RKO (cell line): ENCODE measurements around the gene TFAP2A.

Source experiments
- DNase-seq: peaks from one replicate; pipeline ENCODE4 v3.0.0-alpha.2; 2016; ENCODE audit warnings: low spot score

Gene TFAP2A

DNA sequence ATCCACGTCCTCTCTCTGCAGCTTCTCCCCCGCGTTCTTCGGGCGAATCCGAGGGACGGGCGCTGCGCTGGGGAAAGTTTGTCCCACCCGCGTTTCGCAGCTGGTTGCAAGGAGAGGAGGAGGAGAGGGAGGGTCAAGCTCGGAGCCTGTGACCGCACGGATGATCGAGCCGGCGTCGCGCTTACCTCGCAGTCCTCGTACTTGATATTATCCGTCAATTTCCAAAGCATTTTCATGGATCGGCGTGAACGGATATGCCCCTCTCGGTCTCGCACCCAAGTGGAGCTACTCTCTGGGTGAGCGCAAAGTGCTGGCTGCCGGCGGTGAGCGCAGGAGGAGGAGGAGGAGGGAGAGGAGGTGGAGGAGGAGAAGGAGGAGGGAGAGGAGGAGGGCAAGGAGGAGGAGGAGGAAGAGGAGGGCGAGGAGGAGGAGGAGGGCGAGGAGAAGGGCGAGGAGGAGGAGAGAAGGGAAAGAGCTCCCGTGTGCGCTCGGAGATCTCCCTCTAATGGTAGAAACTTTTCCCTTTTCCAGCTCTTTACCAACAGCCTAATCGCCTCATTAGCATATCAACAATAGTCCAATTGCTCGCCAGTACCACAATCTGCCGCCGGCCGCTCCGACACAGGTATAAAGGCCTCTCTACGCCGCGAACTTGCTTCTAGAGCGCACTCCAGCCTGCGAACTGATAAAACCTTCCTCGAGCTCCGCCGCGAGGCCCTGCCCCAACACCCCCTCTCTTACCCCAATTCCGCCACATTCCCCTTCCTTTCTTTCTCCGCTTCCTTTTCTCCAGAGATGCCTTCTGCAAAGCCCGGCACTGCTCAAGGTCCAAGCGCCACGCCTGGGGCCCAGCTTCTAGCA is at the start of gene TFAP2A:
Gene TFAP2A, minus strand, starts transcription at position 319 of the 861 bp plus-strand sequence. Its CDS starts 83 bp downstream, at position 236.
- no peak for DNase-seq

DNA sequence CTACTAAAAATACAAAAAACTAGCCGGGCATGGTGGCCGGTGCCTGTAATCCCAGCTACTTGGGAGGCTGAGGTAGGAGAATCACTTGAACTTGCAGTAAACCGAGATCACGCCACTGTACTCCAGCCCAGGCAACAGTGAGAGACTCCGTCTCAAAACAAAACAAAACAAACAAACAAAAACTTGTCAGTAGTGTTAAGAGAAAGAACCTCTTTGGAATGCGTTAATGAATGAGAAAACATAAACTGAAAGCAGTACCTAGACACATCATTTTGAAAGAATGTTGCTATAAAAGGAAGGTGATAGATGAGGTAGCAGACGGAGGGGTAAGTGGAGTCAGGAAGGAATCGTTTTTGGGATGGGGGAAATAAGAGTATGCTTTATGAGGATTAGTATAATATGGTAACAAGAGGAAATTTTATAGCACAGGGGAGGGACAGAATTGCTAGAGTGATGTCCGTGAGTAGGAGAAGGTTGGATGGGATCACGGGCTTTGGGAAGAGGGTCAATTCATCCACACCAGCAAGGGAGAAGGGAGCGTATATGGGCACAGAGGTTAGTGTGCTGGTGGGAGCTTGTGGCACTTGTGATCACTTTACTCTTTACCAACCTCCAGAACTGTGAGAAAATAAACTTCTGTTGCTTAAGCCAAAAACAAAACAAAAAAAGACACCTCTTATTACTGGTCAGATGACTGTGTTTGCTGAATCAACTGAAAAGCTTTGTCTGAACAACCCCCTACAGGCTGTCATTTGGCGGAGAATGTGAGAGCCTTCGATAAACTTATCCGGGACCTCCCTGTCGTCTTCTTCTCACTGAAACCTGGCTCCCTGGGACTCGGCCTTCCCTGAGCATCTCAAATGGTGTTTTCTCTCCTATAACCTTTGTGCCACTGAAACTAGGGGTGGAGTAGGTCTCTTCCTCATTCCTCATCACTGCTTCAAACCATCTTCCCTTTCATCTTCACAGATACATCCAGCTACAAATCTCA is 48.9 kb upstream of the TFAP2A start:
- DNase-seq = no peak

DNA sequence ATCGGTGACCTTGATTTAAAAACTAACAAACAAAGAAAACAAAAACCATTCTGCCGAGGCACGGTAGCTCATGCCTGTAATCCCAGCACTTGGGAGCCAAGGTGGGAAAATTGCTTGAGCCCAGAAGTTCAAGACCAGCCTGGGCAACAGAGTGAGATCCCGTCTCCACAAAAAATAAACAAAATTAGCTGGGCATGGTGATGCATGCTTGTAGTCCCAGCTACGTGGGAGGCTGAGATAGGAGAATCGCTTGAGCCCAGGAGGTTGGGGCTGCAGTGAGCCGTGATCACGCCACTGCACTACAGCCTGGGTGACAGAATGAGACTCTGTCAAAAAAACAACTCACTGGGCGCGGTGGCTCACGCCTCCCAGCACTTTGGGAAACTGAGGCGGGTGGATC is 48.2 kb upstream of the TFAP2A start:
- no peak for DNase-seq

DNA sequence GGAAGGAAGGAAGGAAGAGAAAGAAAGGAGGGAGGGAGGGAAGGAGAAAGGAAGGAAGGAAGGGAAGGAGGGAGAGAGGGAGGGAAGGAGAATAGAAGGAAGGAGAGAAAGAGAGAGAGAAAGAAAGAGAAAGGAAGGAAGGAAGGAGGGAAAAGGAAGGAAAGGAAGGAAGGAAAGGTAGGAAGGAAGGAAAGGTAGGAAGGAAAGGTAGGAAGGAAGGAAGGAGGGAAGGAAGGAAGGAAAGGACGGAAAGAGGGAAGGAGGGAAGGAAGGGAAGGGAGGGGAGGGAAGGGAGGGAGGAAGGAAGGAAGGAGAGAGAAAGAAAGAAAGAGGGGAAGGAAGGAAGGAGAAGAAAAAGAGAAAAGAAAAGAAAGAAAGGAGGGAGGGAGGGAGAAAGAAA is 47.0 kb upstream of the TFAP2A start:
- DNase-seq = no peak

DNA sequence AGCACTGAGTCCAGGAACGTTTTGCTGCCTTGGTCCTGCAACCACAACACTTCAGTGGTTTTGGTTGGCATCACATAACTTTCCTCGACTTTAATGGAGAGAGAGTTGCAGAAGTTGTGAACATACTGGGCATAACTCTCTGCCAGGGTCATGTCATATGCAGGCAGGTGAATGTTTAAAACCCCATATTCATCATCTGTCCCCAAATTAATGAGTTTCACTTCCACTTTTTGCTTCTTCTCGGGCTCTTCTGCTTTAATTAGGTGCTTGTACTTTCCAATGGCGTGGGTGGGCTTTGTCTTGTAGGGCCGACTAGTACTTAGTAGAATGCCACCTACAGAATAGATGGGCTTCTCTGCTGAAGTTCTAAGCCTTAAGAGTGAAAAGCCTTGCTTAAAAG is 45.2 kb upstream of the TFAP2A start:
- no peak for DNase-seq

DNA sequence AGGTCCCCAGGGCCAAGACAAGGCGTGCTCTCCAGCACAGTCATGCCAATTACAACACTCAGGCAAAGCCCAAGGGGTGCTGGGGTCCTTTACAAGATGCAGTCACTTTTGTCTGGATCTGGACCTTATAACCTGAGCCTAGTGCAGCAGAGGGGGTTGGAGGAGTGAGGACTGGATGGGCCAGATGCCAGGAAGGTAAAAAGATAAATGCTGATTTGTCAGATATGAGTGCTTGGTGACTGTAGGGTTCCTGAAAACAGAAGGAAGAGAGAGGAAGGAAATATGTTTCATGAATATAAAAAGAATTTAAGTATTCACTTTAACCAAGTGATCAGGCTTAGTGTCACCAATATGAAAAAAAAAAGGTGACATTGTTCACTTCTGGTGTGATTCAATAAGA is 43.4 kb upstream of the TFAP2A start:
- no peak for DNase-seq

DNA sequence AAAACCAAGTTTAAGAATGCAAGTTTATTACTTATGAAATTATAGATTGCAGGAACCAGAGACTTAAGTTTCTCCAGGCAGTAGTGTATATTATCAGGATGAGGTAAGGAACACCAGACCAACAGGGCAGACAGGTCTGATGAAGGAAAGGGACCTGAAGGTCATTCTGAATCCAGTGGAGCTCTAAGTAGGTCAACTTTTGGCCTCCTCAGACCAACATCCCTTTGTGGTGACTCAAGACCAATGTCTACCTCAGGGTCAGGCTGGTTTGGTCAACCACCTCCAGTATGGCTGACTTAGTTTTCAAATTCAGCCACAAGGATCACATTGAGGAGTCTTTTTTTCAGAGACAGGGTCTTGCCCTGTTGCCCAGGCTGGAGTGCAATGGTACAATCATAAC is 38.7 kb upstream of the TFAP2A start:
- no peak for DNase-seq

DNA sequence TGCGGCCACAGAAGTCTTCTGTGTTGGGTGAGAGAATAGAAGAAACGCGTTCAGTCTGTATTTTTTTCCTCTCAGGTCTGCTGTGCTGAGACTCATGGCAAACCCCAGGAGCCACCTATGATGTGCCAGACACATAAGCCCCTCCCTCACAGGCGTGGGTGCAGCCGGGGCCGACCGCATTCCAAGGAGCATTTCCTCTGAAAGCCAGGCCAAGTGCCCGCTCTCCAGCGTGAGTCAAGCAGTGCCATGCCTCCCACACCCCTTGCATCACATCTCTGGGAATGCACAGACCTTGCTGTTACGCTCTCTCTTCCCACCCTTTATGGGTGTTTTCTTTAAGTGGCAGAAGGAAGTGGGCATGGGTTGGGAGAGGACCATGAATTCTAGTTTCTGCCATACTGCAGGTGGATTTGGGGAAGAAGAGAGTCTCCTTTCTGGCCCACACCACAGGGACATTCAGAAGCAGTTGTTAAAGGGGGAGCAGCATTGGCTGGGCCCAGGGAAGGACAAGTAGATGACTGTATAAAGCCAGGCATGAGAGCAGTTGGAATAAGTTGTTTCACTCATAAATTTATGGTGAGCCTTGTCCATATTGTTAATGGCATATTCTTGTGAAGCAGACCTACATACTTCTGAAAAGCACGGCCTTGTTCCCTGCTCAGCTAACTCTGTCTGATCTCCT is 37.1 kb upstream of the TFAP2A start:
- DNase-seq = peak; percentile 64

DNA sequence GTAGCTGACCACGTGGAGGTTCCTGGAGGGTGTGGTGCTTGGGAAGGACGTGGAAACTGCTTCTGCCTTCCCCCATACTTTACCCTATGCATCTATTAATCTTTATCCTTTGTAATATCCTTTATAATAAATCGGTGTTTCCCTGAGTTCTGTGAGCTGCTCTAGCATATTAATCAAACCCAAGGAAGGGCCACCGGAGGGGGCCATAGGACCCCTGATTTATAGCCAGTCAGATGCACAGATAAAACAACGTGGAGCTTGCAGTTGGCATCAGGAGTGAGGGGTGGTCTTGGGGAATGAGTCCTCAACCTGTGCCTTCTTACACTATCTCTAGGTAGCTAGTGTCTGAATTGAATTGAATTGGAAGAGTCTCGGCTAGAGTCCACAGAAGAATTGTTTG is 36.5 kb upstream of the TFAP2A start:
- no peak for DNase-seq

DNA sequence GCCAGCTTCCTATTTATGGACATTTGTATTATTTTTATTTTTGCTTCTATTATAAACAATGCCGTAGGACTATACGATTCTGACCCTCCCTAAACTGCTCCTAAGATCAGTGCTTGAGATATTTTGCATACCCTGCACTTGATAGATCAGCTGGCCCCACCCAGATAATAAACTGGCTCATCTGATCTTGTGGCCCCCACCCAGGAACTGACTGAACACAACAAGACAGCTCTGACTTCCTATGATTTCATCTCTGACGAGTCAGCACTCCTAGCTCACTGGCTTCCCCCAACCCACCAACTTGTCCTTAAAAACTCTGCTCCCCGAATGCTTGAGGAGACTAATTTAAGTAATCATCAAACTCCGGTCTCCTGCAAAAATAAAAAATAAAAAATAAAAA is 34.9 kb upstream of the TFAP2A start:
- peak; percentile 14 for DNase-seq

DNA sequence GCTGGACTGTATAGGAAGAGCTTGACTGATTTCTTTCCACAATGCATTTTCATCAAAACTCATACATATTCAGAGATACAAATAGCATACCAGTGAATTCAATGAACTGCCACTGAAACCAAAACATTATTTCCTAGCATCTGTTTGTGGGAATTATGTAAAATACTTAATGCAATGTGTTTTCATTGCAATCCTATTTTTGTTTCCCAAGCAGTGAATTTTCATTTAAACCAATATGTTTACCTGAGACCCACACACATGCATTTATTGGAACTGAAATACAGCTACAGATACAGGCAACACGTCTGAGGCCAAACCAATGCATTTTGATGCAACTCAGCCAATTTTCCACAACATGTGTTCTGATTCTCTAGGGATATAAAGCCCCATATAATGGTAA is 33.2 kb upstream of the TFAP2A start:
- DNase-seq = no peak

DNA sequence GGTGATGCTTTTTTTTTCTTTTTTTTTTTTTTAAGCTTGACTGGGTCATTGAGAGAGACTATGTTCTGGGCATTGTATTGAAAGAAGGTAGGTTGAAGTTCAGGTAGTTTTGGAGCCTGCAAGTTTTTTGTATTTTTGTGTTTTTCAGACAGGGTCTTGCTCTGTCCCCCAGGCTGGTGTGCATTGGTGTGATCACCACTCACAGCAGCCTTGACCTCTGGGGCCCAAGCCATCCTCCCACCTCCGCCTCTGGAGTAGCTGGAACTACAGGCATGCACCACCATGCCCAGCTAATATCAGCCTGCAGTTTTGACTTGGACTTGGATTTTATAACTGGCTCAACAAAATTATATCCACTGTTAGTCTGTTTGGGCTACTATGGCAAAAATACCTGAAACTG is 31.7 kb upstream of the TFAP2A start:
- no peak for DNase-seq

DNA sequence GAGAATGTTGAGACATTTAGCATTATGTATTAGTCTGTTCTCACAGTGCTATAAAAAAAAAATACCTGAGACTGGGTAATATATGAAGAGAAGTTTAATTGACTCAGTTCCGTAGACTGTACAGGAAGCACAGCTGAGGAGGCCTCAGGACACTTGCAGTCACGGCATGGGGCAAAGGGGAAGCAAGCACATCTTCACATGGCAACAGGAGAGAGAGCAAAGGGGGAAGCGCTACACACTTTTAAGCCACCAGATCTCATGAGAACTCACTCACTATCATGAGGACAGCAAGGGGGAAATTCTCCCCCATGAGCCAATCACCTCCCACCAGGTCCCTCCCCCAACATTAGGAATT is 26.8 kb upstream of the TFAP2A start:
- no peak for DNase-seq

DNA sequence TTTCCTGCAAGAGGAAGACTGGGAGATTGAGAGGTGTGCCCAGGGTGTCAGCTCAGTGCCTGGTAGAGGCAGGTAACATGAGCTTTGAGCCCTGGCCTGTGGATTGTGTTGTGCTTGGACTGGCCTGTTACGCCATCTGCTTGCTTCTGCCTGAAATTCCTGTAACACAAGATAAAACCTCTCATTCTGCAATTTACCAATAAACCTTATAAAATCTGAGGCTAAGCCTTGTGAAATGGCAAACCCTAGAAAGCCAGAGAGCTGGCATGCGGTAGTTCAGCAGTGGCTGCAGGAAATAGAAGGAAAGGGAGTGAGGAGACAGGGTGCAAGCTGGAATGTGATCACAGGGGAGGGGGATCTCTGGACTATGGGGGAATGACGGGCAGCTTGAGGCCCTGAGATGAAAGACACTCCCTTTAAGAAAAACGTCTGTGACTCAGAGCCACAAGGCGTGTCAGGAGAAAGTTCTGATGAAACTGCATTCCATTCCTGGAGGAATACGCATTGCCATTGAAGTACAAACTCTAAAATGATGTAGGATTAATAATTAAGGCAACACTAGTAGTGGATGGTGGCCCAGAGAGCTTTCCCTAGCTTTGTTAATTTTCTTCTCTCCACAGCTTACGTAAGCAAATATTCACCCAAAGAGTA is 26.3 kb upstream of the TFAP2A start:
- peak; percentile 65 for DNase-seq

DNA sequence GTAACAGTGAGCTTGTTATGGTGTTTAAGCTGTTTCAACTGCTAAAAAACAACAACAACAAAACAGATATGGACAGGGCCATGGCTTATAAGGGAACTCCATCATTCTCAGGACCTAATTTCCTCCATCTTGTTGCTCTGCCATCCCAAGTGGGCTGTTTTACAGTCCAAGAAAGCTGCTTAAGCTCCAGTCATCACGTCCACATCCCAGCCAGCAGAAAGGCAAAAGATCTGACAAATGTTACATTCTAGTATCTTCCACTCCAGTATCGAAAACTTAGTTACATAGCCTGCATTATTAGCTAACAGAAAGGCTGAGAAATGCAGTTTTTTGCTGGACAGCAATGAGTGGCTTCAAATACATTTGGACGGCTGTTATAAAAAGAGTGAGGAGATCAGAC is 23.0 kb upstream of the TFAP2A start:
- no peak for DNase-seq

DNA sequence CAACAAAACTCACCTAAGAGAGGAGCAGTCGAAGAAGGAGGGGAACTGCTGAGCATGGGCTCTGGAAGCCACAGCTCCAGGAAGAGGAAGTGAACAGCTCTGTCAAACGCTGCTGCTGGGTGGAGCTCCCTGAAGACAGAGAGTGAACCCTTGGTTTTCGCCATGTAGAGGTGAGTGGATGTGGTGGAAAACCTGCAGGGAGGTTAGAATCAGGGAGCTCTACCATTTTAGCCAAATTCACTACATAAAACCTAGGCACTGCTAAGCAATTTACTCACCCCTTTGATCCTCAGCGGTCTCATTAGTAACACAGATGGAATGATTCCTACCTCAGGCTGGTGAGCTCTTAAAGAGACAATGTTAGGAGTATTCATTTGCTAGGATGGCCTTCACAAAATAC is 19.4 kb upstream of the TFAP2A start:
- DNase-seq = no peak

DNA sequence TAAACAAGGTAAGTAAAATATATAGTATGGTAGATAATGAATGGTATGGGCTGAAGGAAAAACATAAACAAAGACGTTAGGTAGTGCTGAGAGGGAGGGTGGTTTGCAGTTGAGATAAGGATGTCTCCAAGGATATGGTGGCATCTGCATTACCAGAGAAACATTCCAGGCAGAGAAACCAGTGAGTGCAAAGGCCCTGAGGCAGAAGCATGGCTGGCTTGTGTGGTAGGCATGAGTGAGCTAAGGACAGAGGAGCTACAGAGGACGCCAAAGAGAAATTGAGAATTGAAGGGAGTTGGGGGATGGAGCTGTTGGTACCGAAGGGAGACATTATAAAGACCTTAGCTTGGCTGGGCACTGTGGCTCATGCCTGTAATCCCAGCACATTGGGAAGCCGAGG is 18.4 kb upstream of the TFAP2A start:
- DNase-seq = no peak

DNA sequence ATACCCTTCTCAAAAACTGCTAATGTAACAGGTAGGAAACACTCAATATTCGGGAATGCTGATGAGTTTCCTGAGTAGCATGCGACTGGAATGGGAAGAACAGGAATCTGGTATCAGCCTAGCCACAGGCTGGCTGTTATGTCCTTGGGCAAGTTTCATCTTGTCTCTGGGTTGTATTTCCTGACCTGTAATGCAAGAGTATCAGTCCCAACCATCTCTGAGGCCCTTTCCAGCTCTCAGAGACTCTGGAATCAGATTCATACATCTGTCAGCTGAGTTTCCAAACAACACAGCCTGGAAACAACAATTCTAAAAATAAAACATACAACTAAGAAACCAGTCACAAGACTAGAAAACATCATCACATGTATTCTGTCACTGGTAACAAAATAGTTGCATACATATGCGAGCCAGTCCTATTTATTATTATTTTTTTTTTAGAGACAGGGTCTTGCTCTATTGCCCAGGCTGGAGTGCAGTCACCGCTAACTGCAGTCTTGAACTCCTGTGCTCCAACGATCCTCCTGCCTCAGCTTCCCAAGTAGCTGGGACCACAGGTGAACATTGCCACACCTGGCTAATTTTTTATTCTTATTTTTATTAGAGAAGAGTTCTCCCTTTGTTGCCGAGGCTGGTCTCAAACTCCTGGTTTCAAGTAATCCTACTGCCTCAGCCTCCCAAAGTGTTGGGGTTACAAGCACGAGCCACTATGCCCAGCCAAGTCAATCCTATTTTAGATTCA is 16.7 kb upstream of the TFAP2A start:
- no peak for DNase-seq

DNA sequence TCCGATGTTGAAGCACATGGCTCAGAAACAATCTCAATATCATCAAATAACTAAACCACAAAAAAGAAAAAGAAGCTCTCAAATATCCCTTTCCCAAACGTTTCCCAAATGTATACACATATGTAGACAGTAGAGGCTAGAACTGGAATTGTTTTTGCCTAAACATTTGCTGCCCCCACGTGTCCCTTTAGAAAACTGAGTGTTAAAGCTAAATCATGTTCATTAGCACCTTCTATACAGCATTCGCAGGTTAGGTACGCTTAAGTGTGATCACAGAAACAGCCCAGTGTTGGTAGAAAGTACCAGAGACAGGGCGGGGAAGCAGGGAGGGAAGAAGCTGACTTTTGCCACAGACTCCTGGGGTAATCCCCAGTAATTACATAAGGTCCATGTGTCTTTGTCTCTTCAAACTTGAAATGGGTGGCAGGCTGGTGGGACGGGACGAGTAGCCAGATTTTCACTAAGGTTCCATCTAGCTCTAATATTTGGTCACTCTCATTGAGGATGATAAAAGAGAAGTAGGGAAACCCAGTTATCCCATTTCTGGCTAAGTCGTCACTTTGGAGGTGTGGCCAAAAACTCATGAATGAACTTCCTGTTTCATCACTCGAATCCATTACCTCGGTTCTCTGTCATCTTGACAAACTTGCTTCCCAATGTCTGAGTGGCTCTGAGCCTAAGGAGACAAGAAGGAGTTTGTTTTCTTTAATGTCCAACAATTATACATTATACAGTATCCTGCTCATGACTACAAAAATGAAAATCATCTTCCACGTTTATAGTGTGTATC is 15.0 kb upstream of the TFAP2A start:
- peak; percentile 77 for DNase-seq

DNA sequence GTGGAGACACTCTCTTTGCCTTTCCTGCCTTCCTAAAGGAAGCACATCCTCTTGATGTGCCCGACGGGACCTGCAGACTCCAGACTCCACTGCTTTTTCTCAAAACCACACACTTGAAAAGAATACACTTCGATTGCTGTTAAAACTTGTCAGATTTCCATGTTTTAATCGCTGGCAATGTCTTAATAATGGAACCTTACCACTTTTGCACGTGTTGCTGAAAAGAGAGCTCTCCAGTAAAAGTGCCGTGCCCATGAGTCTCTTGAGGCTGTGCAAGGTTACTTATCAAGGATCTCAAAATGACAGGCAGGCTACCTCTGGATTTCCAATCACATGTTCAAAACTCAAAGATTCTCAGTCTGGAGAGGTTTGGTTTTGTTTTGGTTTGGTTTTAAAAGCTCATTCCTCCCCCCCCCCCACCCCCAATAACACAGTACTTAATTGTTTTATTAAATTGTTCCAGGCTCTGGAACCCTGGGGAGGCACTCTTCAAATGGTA is 12.0 kb upstream of the TFAP2A start:
- DNase-seq = no peak
